ENCODE data around the gene NADSYN1. TPM values are rescaled to one million over a fixed set of nuclear protein-coding genes. Genes with fewer than 3 reads are reported as not detected.

Gene NADSYN1
- total and polyA plus RNA-seq, 4 donors = 62.8 to 79.3 (median 65.0) TPM

- Histone ChIP-seq H3K27me3 (ENCODE audit: control insufficient read depth in 3 of 3, insufficient read depth in 3 of 3, low read length in 2 of 3) (no peaks in the 10 kb centered on the region), H3K36me3 (ENCODE audit: control insufficient read depth in 4 of 4, insufficient read depth in 4 of 4, low read length in 4 of 4) (peaks cover 0 to 27% (median 15%) of the 10 kb centered on the region in 4 donors), H3K4me1 (ENCODE audit: control insufficient read depth in 5 of 5, insufficient read depth in 5 of 5, low read length in 5 of 5) (peaks cover 7 to 24% (median 12%) of the 10 kb centered on the region in 5 donors), H3K9me3 (ENCODE audit: control insufficient read depth in 4 of 4, insufficient read depth in 3 of 4, low read length in 3 of 4) (no peaks in the 10 kb centered on the region), H3K4me3 (peak overlapping the region; percentile 90), H3K9ac (ENCODE audit: insufficient read depth in 1 of 2, low read length in 2 of 2) (peak overlapping the region; percentile 32 to 80), H3K27ac (ENCODE audit: low read depth in 1 of 2, low read length in 1 of 2) (no peak overlapping the region)
- DNase-seq = no peak
- TF ChIP-seq, protein P1, sequence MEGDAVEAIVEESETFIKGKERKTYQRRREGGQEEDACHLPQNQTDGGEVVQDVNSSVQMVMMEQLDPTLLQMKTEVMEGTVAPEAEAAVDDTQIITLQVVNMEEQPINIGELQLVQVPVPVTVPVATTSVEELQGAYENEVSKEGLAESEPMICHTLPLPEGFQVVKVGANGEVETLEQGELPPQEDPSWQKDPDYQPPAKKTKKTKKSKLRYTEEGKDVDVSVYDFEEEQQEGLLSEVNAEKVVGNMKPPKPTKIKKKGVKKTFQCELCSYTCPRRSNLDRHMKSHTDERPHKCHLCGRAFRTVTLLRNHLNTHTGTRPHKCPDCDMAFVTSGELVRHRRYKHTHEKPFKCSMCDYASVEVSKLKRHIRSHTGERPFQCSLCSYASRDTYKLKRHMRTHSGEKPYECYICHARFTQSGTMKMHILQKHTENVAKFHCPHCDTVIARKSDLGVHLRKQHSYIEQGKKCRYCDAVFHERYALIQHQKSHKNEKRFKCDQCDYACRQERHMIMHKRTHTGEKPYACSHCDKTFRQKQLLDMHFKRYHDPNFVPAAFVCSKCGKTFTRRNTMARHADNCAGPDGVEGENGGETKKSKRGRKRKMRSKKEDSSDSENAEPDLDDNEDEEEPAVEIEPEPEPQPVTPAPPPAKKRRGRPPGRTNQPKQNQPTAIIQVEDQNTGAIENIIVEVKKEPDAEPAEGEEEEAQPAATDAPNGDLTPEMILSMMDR (IDR thresholded peaks at IDR 0.05; ENCODE audit: control extremely low read depth, extremely low read depth) = no peak
- 44 to 57% methylated on average over 7 of the region's 7 CpGs for WGBS, 2 donors
- no peak for ATAC-seq (ENCODE audit: insufficient read depth, low FRiP score)
Measured at GRCh38 chr11:71453918-71454304, 908 bp downstream of the NADSYN1 start.

DNA sequence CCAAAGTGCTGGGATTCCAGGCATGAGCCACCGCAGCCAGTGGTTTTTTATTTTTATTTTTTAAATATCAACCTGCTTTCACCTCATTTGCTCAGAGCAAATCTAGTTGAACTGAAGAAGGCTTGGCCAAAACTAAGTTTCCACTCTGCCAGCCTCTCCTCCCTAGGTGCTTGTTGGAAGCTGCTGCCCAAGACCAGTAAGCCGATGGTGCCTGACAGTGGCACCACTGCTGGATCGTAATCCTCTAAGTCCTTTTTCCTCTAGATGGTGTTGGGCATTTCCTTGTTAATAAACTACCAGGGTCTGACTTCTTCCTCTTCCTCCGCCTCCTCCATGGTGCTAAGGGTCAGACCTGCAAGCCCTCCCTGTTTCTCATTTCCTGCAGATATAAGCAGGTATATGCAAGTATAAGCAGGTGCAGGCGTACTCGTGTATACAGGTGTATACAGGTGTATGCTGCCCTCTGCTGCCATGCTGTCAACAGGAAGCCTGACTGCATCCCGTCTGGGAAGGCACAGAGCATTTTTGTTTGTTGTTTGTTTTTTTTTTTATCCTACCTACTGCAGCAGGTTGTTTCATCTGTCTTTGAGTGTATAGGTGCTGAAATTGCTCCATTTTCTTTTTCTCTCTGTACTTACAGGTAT is 1.6 kb downstream of the NADSYN1 start:
- Histone ChIP-seq H3K36me3 (ENCODE audit: control insufficient read depth in 4 of 4, insufficient read depth in 4 of 4, low read length in 4 of 4) (peaks cover 4 to 33% (median 17%) of the 10 kb centered on the region in 4 donors), H3K4me3 (no peak overlapping the region), H3K9me3 (ENCODE audit: control insufficient read depth in 4 of 4, insufficient read depth in 3 of 4, low read length in 3 of 4) (no peaks in the 10 kb centered on the region), H3K9ac (ENCODE audit: insufficient read depth in 1 of 2, low read length in 2 of 2) (no peak overlapping the region), H3K4me1 (ENCODE audit: control insufficient read depth in 5 of 5, insufficient read depth in 5 of 5, low read length in 5 of 5) (peaks cover 5 to 18% (median 8%) of the 10 kb centered on the region in 5 donors), H3K27ac (ENCODE audit: low read depth in 1 of 2, low read length in 1 of 2) (no peak overlapping the region), H3K27me3 (ENCODE audit: control insufficient read depth in 3 of 3, insufficient read depth in 3 of 3, low read length in 2 of 3) (no peaks in the 10 kb centered on the region)
- 71 to 78% methylated on average over 7 of the region's 7 CpGs for WGBS, 2 donors
- ATAC-seq (ENCODE audit: insufficient read depth, low FRiP score) (no peak), DNase-seq (no peak)
- TF ChIP-seq, protein P1 (IDR thresholded peaks at IDR 0.05; ENCODE audit: control extremely low read depth, extremely low read depth) = no peak

DNA sequence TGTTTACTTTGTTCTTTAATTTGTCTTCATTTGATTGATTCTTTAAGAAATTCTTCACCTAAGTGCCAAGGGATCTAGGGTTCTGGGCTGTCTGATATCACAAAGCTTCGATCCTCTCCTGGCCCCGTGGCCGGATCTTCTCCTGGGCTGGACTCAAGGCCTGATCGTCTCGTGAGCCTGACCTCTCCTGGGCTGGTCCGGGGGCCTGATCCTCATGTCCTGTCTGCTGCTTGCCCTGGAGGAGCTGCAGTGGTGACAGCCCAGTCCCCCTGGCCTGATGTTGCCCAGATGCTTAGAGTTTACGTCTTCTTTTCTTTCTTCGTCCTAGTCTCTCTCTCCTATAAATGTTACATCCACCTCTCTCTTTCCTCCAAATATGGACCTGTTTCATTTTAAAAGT is 3.3 kb downstream of the NADSYN1 start:
- DNase-seq (no peak), ATAC-seq (ENCODE audit: insufficient read depth, low FRiP score) (no peak)
- Histone ChIP-seq H3K4me1 (ENCODE audit: control insufficient read depth in 5 of 5, insufficient read depth in 5 of 5, low read length in 5 of 5) (peaks cover 5 to 18% (median 8%) of the 10 kb centered on the region in 5 donors), H3K27me3 (ENCODE audit: control insufficient read depth in 3 of 3, insufficient read depth in 3 of 3, low read length in 2 of 3) (no peaks in the 10 kb centered on the region), H3K9ac (ENCODE audit: insufficient read depth in 1 of 2, low read length in 2 of 2) (no peak overlapping the region), H3K36me3 (ENCODE audit: control insufficient read depth in 4 of 4, insufficient read depth in 4 of 4, low read length in 4 of 4) (peaks cover 4 to 42% (median 18%) of the 10 kb centered on the region in 4 donors), H3K9me3 (ENCODE audit: control insufficient read depth in 4 of 4, insufficient read depth in 3 of 4, low read length in 3 of 4) (no peaks in the 10 kb centered on the region), H3K27ac (ENCODE audit: low read depth in 1 of 2, low read length in 1 of 2) (no peak overlapping the region), H3K4me3 (no peak overlapping the region)
- 89 to 99% methylated on average over 8 of the region's 8 CpGs for WGBS, 2 donors
- TF ChIP-seq, protein P1 (IDR thresholded peaks at IDR 0.05; ENCODE audit: control extremely low read depth, extremely low read depth) = no peak

Measured in lung (tissue), 12 donors.